Raji (cell line): ENCODE measurements around the gene SFT2D1.

Experiments
- POLR2A ChIP-seq: IDR thresholded peaks from 2 replicates; pipeline ENCODE4 v1.6.1; 2011; ENCODE audit warnings: low read depth, low read length, control low read depth; ENCODE audit not compliant: insufficient read depth

SFT2D1 gene

DNA sequence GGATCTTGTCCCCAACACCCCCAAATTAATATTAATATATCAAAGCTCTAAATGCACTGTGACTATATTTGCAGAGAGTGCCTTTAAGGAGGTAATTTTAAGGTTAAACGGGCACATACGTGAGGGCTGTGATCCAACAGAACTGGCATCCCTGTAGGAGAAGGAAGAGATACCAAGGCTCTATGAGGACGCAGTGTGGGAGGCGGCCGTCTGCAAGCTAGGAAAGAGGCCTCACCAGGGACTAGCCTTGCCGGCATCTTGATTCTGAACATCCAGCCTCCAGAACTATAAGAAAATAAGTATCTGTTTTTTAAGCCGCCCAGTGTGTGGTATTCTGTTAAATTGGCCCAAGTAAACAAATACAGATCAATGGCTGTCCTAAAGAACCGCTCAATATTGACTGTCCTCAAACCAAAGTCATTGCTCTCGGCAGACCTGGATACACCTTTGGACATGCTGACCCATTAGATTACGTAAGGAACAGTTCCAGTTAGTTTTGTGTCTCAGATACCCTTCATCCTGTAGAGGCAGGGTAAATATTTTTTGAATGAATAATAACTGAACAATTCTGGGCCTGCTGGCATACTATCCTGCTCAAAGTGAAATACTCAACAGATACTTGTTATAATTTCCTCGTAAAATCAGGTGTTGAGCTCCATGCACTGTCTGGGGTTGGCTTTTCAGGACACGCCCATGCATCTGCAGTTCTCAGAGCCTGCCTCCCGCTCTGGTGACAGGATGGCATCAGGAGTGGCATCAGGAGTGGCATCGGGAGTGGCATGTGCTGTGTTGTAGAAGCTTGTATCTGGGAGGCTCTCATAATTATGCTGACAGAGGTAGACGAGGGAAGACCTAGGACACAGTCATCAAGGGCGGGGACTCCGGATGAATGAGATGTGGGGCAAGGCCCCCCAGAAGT lies 40.5 kb downstream of the SFT2D1 start:
- TF ChIP-seq POLR2A, result no peak

DNA sequence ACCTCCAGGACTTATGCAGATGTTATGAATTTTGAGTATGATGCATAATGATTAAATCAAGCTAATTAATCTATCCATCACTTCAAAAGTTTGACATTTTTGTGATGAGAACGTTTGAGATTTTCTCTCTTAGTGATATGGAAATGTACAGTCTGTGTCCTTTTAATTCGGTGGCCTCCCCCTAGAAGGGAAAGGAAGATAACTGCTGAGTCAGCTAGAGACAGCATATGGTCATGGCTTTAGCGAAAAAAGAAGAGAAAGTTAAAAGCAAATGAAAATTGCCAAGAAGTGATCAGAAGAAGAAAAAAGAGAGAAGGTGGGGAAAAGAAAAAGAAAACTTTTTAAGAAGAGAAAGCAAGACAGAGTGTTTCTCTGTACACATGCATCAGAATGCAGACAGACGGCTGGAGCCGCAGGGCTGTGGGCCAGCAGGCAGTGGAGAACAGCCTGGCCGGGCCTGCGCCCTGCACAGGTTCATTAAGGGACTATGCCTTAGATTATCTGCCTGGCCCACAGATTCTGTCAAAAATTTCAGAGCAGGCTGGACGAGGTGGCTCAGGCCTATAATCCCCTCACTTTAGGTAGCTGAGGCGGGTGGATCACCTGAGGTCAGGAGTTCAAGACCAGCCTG lies 41.9 kb downstream of the SFT2D1 start:
- no peak for TF ChIP-seq POLR2A

GRCh38 chr6:166297606-166298005 lies 44.7 kb downstream of the SFT2D1 start:
- TF ChIP-seq POLR2A, result no peak

DNA sequence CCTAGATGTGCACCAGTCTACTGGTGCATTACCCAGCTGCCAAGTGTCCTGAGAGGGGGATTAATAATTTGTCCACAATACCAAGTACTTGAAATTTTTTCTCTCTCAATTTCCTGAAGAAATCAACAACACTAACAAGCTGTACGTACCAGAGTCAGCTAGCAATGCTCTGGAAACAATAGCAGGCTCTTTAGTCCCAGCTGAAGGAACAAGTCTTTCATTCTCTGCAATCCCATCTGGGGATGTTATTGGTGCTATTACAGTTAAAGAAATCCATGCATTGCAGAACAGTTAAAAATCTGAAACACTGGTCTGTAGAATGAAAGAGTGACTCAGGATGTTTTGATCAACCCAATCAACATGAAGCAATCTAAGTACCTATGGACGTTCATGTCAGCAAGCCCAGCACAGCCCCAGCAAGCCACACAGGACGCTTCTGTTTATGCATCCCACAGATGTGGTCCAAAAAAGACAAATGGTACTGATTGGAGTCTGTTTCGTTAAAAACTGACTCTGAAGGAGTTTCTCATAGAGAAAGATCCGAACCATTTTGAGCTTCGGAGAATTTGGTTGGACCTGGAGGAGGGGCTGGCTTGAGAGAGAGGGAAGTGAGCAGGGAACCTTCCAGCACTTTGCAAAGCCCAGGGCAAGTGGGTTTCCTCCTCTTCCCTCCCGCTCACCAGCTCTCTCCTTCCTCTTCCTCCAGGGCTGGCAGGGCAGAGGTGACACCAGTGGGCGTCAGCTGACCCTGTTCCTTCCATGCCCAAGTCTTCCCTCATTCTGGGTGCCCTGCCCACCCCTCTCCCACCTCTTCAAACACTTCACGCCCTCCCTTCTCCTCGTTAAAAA lies 46.1 kb downstream of the SFT2D1 start:
- TF ChIP-seq POLR2A, result no peak

DNA sequence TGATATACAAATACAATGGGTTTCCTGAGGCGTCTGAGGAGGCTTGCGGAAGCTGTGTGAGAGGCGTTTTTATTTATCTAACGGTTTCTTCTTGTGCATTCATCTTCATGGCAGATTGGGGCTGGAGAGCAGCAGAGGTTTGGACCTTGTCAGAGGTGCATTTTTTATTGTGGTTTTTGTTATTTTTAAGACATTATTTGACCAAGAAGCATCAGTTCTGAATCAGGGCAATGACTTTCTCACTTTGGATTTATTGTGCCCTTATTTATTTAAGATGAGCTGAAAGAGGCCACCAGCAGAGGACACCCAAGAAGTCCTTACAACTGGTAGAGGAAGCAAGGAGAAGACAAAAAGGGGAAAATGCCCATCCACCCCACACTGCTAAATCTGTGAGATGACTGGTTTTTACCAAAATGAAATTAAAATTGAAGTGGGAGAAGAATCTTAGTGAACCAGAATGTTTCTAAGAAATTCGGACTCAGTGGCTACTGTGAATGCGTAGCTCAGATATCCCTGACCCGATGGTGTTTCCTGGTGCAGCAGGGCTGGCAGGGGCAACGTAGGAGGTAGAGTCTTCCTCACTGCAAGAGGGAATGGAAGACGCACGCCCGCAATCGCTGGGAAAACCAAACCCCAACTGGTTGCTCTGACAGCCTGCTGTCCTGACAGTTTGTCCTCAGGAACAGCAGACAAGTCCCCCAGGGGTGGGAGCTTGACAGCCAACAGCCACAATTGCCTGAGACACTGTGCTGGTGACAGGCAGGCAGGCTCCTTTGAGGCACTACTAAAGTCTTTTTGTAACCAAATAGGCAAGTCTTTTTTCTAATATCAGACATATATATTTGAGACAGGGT lies 48.4 kb downstream of the SFT2D1 start:
- TF ChIP-seq POLR2A, result no peak

GRCh38 chr6:166289207-166290060 lies 52.9 kb downstream of the SFT2D1 start:
- TF ChIP-seq POLR2A, result no peak

GRCh38 chr6:166286839-166287271 lies 55.5 kb downstream of the SFT2D1 start:
- TF ChIP-seq POLR2A, result no peak

GRCh38 chr6:166285233-166285632 lies 57.1 kb downstream of the SFT2D1 start:
- TF ChIP-seq POLR2A, result no peak

DNA sequence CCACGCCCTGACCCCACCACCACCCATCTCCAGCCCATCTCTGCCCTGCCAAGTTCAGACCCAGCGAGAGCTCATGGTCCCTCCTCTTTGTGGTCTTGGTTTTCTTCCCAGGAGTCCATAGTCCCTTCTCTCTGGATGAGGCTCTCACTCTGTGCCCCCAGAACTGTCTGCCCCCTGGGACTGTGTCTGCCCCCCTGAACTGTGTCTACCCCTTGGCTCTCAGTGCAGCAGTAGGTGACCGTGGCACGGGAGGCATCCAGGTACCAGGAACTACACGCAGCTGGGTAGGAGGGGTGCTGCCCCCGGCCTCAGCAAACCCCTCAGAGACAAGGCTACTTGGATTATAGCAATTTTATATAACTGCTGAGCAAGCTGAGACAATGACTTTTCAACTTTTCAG lies 57.7 kb downstream of the SFT2D1 start:
- TF ChIP-seq POLR2A, result no peak

- no peak for TF ChIP-seq POLR2A
These were observed 59.8 kb downstream of the SFT2D1 start for GRCh38 chr6:166282394-166283032.

- no peak for TF ChIP-seq POLR2A
These were observed 61.2 kb downstream of the SFT2D1 start for GRCh38 chr6:166281104-166281503.

DNA sequence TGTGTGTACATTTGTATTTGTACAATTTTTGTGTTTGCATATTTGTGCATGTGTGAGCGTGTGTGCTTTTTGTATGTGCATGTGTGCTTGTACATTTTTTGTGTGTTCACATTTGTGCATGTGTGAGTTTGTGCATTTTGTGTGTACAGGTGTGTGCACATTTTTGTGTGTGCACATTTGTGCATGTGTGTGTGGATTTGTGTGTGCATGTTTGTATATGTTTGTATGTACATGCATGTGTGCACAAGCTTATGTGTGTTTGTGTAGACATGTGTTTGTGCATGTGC lies 63.0 kb downstream of the SFT2D1 start:
- TF ChIP-seq POLR2A, result no peak
